Type B pancreatic cell (in vitro differentiated cells): ENCODE measurements around the gene PHLDB3. TPM values are rescaled to one million over a fixed set of nuclear protein-coding genes. Genes with fewer than 3 reads are reported as not detected.
A peak's percentile ranks its signal among the peaks of the same experiment; 100 is the strongest.

ENCODE experiments used
- DNase-seq: peaks from one replicate; pipeline ENCODE4 v3.0.0; 2021; ENCODE audit warnings: mixed read lengths; ENCODE audit not compliant: unreplicated experiment; ENCODE audit errors: extremely low spot score
- H3K27ac Mint-ChIP-seq: 2 replicates; pipeline ENCODE4 v1.8.0; 2021; ENCODE audit warnings: mild to moderate bottlenecking, mixed read lengths
- H3K27me3 Mint-ChIP-seq: 2 replicates; pipeline ENCODE4 v1.8.0; 2021; ENCODE audit warnings: mixed read lengths
- H3K36me3 Mint-ChIP-seq: 2 replicates; pipeline ENCODE4 v1.8.0; 2021; ENCODE audit warnings: mixed read lengths
- H3K4me1 Mint-ChIP-seq: one replicate; pipeline ENCODE4 v1.8.0; 2021; ENCODE audit warnings: mixed read lengths; ENCODE audit not compliant: unreplicated experiment
- H3K4me3 Mint-ChIP-seq: 2 replicates; pipeline ENCODE4 v1.8.0; 2021; ENCODE audit warnings: mild to moderate bottlenecking, mixed read lengths
- H3K9me3 Mint-ChIP-seq: 2 replicates; pipeline ENCODE4 v1.8.0; 2021; ENCODE audit warnings: mixed read lengths
- total RNA-seq: library from RNA; stranded (reverse); gene quantifications from 2 replicates; pipeline ENCODE4 v1.2.1, GENCODE V29; 2021; ENCODE audit warnings: low replicate concordance
- TF ChIP-seq, protein P1 (sequence below): fragments of 200-600 bp; sonication (generic); conservative IDR thresholded peaks from 2 replicates; pipeline ENCODE4 v1.5.0; 2021; ENCODE audit warnings: antibody characterized with exemption, mild to moderate bottlenecking

Gene PHLDB3
- total RNA-seq, 1 donor from 2014 or later = 37.9 TPM

DNA sequence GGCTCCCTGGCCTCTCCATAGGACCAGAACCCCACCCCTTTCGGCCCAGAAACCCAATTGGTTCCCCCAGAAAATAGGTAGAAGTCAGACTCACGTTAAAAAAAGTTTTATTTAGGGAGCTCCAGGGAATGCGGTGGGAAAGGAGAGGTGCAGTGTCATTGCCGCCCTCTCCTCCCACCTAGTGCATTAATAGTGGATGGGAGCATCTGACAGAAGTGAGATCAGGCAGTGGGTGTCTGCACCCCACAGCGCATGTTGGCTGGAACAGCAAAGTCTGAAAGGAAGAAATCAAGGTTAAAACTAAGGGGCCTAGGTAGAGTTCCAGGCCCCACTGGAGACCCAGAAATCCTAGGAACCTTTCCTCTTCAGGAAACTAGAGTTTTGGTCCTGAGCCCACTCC, 2.1 kb upstream of the PHLDB3 start:
- DNase-seq = no peak
- Mint-ChIP-seq H3K36me3 (peaks cover 27% of the 10 kb centered on the region), H3K4me1 (peaks cover 19% of the 10 kb centered on the region), H3K27ac (peak overlapping the region; percentile 59), H3K4me3 (no peak overlapping the region), H3K9me3 (no peaks in the 10 kb centered on the region), H3K27me3 (no peaks in the 10 kb centered on the region)
- TF ChIP-seq, protein P1, sequence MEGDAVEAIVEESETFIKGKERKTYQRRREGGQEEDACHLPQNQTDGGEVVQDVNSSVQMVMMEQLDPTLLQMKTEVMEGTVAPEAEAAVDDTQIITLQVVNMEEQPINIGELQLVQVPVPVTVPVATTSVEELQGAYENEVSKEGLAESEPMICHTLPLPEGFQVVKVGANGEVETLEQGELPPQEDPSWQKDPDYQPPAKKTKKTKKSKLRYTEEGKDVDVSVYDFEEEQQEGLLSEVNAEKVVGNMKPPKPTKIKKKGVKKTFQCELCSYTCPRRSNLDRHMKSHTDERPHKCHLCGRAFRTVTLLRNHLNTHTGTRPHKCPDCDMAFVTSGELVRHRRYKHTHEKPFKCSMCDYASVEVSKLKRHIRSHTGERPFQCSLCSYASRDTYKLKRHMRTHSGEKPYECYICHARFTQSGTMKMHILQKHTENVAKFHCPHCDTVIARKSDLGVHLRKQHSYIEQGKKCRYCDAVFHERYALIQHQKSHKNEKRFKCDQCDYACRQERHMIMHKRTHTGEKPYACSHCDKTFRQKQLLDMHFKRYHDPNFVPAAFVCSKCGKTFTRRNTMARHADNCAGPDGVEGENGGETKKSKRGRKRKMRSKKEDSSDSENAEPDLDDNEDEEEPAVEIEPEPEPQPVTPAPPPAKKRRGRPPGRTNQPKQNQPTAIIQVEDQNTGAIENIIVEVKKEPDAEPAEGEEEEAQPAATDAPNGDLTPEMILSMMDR = no peak

DNA sequence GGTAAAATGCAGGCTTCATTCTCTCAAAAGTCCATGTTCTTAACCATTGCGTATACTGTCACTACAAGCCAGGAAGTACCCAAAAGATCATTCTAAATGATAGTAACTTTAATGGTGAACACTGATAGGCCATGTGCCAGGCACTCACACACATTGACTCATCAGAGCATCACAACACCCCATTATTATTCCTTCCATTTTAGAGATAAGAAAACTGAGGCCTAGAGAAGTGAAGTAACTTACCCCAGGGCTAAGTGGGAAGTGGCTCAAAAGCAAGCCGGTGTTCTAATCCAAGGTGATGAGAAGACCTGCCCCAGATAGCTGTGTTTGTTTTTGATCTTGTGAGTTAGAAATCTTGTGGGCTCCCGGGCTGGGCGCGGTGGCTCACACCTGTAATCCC, 1.4 kb upstream of the PHLDB3 start:
- H3K27ac Mint-ChIP-seq = peak overlapping the region; percentile 97
- DNase-seq = no peak
- no peaks in the 10 kb centered on the region for H3K9me3 Mint-ChIP-seq
- H3K4me1 Mint-ChIP-seq = peaks cover 20% of the 10 kb centered on the region
- H3K36me3 Mint-ChIP-seq = peaks cover 21% of the 10 kb centered on the region
- TF ChIP-seq, protein P1 = no peak
- H3K4me3 Mint-ChIP-seq = no peak overlapping the region
- H3K27me3 Mint-ChIP-seq = no peaks in the 10 kb centered on the region

DNA sequence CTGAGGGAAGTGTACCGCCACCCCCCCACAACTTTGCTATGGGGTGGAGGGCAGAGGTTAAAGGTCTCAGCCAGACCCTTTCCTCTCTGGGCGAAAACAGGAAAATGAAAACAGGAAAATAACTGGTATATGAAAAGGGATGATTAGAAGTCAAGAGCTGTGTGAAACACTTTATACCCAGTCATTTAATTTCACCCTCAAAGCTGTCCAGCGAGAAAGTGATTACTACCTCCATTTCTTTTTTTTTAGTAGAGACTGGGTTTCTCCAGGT, 575 bp upstream of the PHLDB3 start:
- peaks cover 20% of the 10 kb centered on the region for H3K36me3 Mint-ChIP-seq
- H3K27ac Mint-ChIP-seq = peak overlapping the region; percentile 97
- H3K4me3 Mint-ChIP-seq = peak overlapping the region; percentile 61
- H3K27me3 Mint-ChIP-seq = no peaks in the 10 kb centered on the region
- DNase-seq = no peak
- H3K4me1 Mint-ChIP-seq = peaks cover 23% of the 10 kb centered on the region
- no peaks in the 10 kb centered on the region for H3K9me3 Mint-ChIP-seq
- TF ChIP-seq, protein P1 = no peak

DNA sequence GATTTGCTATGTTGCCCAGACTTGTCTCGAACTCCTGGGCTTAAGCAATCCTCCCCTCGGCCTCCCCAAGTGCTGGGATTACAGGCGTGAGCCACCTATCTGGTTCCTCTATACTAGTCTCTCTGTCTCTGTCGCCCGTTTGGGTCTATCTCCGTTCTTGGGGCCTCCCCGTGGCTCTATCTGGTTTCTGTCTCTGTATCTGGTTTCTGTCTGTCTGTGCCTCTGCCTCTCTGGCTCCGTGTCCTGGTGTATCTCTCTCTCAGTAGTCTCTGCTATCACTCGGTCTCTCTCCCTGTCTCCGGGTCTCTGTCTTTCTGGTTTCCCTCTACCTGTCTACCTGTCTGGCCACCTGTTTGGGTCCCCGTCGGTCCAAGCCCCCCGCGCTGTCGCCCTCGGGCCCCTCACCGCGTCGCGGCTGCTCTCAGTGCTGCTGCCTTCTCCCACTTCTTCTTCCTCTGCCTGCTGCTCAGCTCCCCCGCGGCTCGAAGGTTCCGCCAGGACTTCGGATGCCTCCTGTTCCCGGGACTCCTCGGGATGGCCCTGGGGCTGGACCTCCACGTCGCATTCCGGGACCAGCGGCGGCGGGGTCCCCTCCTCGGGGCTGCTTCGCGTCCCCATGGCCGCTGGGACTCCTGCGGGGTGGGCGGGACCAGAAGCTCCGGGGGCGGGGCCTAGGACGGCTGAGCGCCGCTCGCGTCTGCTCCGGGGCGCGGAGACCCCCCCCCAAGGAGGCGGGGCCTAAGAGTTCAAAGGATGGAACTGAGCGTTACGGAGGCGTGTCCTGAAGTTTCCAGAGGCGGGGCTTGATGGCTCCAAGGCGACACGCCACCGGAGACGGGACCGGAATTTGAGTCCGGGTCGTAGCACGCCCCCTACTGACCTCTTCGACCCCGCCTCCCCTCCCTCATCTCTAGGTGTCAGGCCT, 783 bp downstream of the PHLDB3 start:
- Mint-ChIP-seq H3K36me3 (peaks cover 25% of the 10 kb centered on the region), H3K4me3 (peak overlapping the region; percentile 99), H3K9me3 (no peaks in the 10 kb centered on the region), H3K27ac (peak overlapping the region; percentile 97), H3K4me1 (peaks cover 30% of the 10 kb centered on the region), H3K27me3 (no peaks in the 10 kb centered on the region)
- TF ChIP-seq, protein P1 = no peak
- DNase-seq = peak; percentile 95

DNA sequence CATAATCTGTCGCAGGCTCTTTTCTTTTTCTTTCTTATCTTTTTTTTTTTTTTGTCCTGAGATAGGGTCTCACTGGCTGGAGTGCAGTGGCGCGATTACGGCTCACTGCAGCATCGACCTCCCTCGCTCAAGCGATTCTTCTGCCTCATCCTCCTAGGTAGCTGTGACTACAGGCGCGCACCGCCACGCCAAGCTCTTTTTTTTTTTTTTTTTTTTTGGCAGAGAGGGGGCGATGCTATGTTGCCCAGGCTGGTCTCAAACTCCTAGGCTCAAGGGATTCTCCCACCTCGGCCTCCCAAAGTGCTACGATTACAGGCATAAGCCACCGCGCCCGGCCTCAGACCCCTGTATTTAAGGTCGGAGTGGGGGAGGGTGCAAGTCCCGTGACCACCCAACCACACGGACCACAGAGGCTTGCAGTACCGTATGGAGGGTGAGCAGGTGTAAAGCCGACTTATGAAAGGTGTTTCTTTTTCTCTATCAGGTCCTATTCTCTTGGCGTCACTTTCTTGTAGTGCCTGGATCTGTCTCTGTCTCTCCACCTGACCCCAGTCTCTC, 2.0 kb downstream of the PHLDB3 start:
- Mint-ChIP-seq H3K27me3 (no peaks in the 10 kb centered on the region), H3K27ac (peak overlapping the region; percentile 97), H3K36me3 (peaks cover 23% of the 10 kb centered on the region), H3K4me1 (peaks cover 34% of the 10 kb centered on the region), H3K4me3 (peak overlapping the region; percentile 99), H3K9me3 (no peaks in the 10 kb centered on the region)
- DNase-seq = no peak
- TF ChIP-seq, protein P1 = no peak
